Endothelial cell (in vitro differentiated cells): ENCODE data around the gene CUEDC1. TPM values are rescaled to one million over a fixed set of nuclear protein-coding genes. Genes with fewer than 3 reads are reported as not detected.
A peak's percentile ranks its signal among the peaks of the same experiment; 100 is the strongest.

Experiments
- DNase-seq: peaks from one replicate; pipeline ENCODE4 v3.0.0; 2021; ENCODE audit warnings: low spot score
- H3K27ac Mint-ChIP-seq: one replicate; pipeline ENCODE4 v1.8.0; 2021; ENCODE audit warnings: mixed read lengths, inconsistent platforms; ENCODE audit not compliant: unreplicated experiment
- H3K27me3 Mint-ChIP-seq: one replicate; pipeline ENCODE4 v1.8.0; 2021; ENCODE audit warnings: mild to moderate bottlenecking, moderate library complexity, mixed read lengths, inconsistent platforms; ENCODE audit not compliant: unreplicated experiment
- H3K36me3 Mint-ChIP-seq: one replicate; pipeline ENCODE4 v1.8.0; 2021; ENCODE audit warnings: mild to moderate bottlenecking, low read depth, mixed read lengths, inconsistent platforms; ENCODE audit not compliant: unreplicated experiment
- H3K4me1 Mint-ChIP-seq: one replicate; pipeline ENCODE4 v1.8.0; 2021; ENCODE audit warnings: mild to moderate bottlenecking, mixed read lengths, inconsistent platforms; ENCODE audit not compliant: unreplicated experiment
- H3K4me3 Mint-ChIP-seq: one replicate; pipeline ENCODE4 v1.8.0; 2021; ENCODE audit warnings: mild to moderate bottlenecking, mixed read lengths, inconsistent platforms; ENCODE audit not compliant: unreplicated experiment
- H3K9me3 Mint-ChIP-seq: one replicate; pipeline ENCODE4 v1.8.0; 2021; ENCODE audit warnings: mixed read lengths, inconsistent platforms; ENCODE audit not compliant: unreplicated experiment
- total RNA-seq: library from RNA; stranded (reverse); fragmentation: NEBNext Ultra II Directional; extraction: Animal tissue kit (Norgen Biotek cat#: 25700); gene quantifications from one replicate; pipeline ENCODE4 v1.2.1, GENCODE V29; 2021; ENCODE audit not compliant: unreplicated experiment
- TF ChIP-seq, protein P1 (sequence below): fragments of 200-600 bp; sonication (generic); IDR thresholded peaks from one replicate; pipeline ENCODE4 v1.5.0; 2021; ENCODE audit warnings: antibody characterized with exemption; ENCODE audit not compliant: unreplicated experiment

The CUEDC1 gene
- total RNA-seq, 1 donor from 2014 or later, result 13.3 TPM

DNA sequence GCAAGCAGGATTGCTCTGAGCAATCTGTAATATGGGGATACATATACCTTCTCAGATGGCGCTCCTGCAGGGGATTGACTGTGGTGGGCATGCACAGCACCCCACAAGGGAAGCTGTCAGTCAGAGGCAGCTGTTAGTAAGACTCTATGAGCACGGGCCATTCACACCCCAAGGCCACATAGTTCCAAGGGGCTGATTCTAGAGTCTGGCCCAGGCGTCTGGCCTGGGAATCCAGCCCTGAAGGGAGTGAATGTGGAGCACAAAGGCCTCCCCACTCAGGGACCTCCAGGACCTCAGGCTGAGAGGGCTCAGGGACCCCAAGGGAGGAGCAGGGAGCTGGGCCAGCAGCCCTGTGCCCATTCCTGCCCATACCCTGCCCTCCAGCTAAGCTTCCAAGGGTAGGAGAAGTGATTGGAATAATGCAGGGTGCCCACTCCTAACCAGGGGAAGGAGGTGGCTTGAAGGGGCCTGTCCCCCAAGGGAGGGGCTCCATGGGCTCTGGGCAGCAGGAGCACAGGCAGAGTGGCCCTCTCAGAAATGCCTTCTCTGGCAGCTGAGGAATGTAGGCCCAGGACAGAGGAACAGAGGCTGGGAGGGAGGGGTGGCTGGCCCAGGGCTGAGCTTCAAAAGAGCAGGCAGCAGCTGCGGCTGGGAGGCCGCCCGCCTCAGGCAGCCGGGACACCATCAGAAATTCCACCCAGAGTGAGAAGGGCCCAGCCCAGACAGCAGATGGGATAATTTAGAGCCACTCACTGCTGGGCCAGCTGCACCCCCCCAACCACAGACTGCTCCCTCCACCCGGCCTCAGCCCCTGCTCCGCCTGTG lies 56.5 kb downstream of the CUEDC1 start:
- H3K27ac Mint-ChIP-seq, result no peak overlapping the region
- DNase-seq, result no peak
- no peak overlapping the region for H3K4me3 Mint-ChIP-seq
- peaks cover 13% of the 10 kb centered on the region for H3K27me3 Mint-ChIP-seq
- peaks cover 35% of the 10 kb centered on the region for H3K4me1 Mint-ChIP-seq
- H3K9me3 Mint-ChIP-seq, result no peaks in the 10 kb centered on the region
- TF ChIP-seq, protein P1, sequence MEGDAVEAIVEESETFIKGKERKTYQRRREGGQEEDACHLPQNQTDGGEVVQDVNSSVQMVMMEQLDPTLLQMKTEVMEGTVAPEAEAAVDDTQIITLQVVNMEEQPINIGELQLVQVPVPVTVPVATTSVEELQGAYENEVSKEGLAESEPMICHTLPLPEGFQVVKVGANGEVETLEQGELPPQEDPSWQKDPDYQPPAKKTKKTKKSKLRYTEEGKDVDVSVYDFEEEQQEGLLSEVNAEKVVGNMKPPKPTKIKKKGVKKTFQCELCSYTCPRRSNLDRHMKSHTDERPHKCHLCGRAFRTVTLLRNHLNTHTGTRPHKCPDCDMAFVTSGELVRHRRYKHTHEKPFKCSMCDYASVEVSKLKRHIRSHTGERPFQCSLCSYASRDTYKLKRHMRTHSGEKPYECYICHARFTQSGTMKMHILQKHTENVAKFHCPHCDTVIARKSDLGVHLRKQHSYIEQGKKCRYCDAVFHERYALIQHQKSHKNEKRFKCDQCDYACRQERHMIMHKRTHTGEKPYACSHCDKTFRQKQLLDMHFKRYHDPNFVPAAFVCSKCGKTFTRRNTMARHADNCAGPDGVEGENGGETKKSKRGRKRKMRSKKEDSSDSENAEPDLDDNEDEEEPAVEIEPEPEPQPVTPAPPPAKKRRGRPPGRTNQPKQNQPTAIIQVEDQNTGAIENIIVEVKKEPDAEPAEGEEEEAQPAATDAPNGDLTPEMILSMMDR, result no peak
- H3K36me3 Mint-ChIP-seq, result no peaks in the 10 kb centered on the region

- TF ChIP-seq, protein P1, result no peak
- Mint-ChIP-seq H3K27ac (peak overlapping the region; percentile 61), H3K4me1 (peaks cover 33% of the 10 kb centered on the region), H3K36me3 (peaks cover 6% of the 10 kb centered on the region), H3K9me3 (no peaks in the 10 kb centered on the region), H3K27me3 (peaks cover 12% of the 10 kb centered on the region), H3K4me3 (no peak overlapping the region)
- DNase-seq, result no peak
These were observed 59.7 kb downstream of the CUEDC1 start for GRCh38 chr17:57895382-57896060.

GRCh38 chr17:57894848-57895247 lies 60.4 kb downstream of the CUEDC1 start:
- Mint-ChIP-seq H3K36me3 (peaks cover 6% of the 10 kb centered on the region), H3K9me3 (no peaks in the 10 kb centered on the region), H3K4me3 (no peak overlapping the region), H3K27ac (peak overlapping the region; percentile 61), H3K27me3 (peaks cover 12% of the 10 kb centered on the region), H3K4me1 (peaks cover 29% of the 10 kb centered on the region)
- no peak for DNase-seq
- TF ChIP-seq, protein P1, result no peak

- Mint-ChIP-seq H3K27me3 (peaks cover 12% of the 10 kb centered on the region), H3K4me3 (no peak overlapping the region), H3K4me1 (peaks cover 23% of the 10 kb centered on the region), H3K27ac (peak overlapping the region; percentile 94), H3K9me3 (no peaks in the 10 kb centered on the region), H3K36me3 (peaks cover 6% of the 10 kb centered on the region)
- TF ChIP-seq, protein P1, result peak; percentile 25
- DNase-seq, result no peak
These were observed 62.2 kb downstream of the CUEDC1 start for GRCh38 chr17:57892820-57893595.
